ENCODE results near the gene NME7.

GRCh38 chr1:169338617-169339016, 29.0 kb downstream of the NME7 start:
- no peak for TF ChIP-seq CTCF (IDR thresholded peaks at IDR 0.05; ENCODE audit: low read depth, low read length, missing input control)
- TF ChIP-seq TAF1 (conservative IDR thresholded peaks at IDR 0.05): no peak
- no peak for TF ChIP-seq RAD21 (IDR thresholded peaks at IDR 0.05)

All from liver (tissue), 3 donors.